K562 (cell line): ENCODE data around the gene PRKG1. TPM values are rescaled to one million over a fixed set of nuclear protein-coding genes. Genes with fewer than 3 reads are reported as not detected.

Experiments
- ATAC-seq: fragments of 200-7000 bp; cut with Tn5 transposase; 3 replicates; pipeline ENCODE4 v1.9.1; 2020; ENCODE audit warnings: moderate library complexity
- BruUV-seq: library from RNA; stranded (reverse); fragments of 400-500 nt; replicated peaks from 2 replicates; lab custom pipeline; 2021; lab: Mats Ljungman, UMichigan
- CTCF ChIA-PET: fragments of 300-600 bp; formaldehyde crosslinking; extraction: SDS; loops from one replicate; lab custom pipeline; 2021; ENCODE audit warnings: low intra/inter-chr PET ratio; lab: Yijun Ruan, JAX
- POLR2A ChIA-PET: fragments of 300-600, 350-650 bp; sonication (Branson Sonifier 250); formaldehyde crosslinking; extraction: SDS; loops from one replicate; lab custom pipeline; 2021; ENCODE audit warnings: antibody characterized with exemption, inconsistent platforms; lab: Yijun Ruan, JAX
- DNase-seq, 4 experiments: peaks; one replicate each; pipeline versions ENCODE4 v3.0.0 to v3.0.0-alpha.2; 2011 to 2018; ENCODE audit warnings: low spot score in 3 of 4, mixed read lengths in 3 of 4; ENCODE audit errors: extremely low read depth in 1 of 4
- FAIRE-seq: peaks from 2 replicates; lab custom pipeline; 2011; peaks lifted over from hg19 to GRCh38; lab: Jason Lieb, UNC
- H2AFZ ChIP-seq: 2 replicates; pipeline ENCODE4 v1.6.0; 2011; ENCODE audit warnings: low read depth, low read length, control low read depth, inconsistent platforms
- H3K27ac ChIP-seq: fragments of 200-600 bp; 3 replicates; pipeline ENCODE4 v1.8.0; 2011; ENCODE audit warnings: low read depth, mild to moderate bottlenecking, control low read depth, inconsistent platforms, low read length, moderate library complexity, mixed read lengths; ENCODE audit errors: extremely low read depth
- H3K27me3 ChIP-seq, 2 experiments: fragments of 300-600 bp in 1 of 2; 2 replicates in 1 of 2; 3 replicates in 1 of 2; pipeline versions ENCODE4 v1.6.0 to v1.8.0; 2011; ENCODE audit warnings: inconsistent platforms in 2 of 2, low read length in 2 of 2, mild to moderate bottlenecking in 1 of 2, mixed read lengths in 1 of 2, moderate library complexity in 1 of 2; ENCODE audit not compliant: control insufficient read depth in 2 of 2, insufficient read depth in 2 of 2
- H3K36me3 ChIP-seq: fragments of 300-600 bp; 3 replicates; pipeline ENCODE4 v1.8.0; 2011; ENCODE audit warnings: mild to moderate bottlenecking, low read length, inconsistent platforms; ENCODE audit not compliant: control insufficient read depth, insufficient read depth
- H3K4me1 ChIP-seq, 2 experiments: fragments of 200-600 bp in 1 of 2; replicated peaks in 1 of 2; 2 replicates in 1 of 2; 3 replicates in 1 of 2; pipeline versions ENCODE4 v1.5.1 to v1.8.0; 2011; ENCODE audit warnings: inconsistent platforms in 2 of 2, low read length in 2 of 2, mild to moderate bottlenecking in 1 of 2, mixed read lengths in 1 of 2, moderate library complexity in 1 of 2; ENCODE audit not compliant: control insufficient read depth in 2 of 2, insufficient read depth in 2 of 2
- H3K4me2 ChIP-seq: 2 replicates; pipeline ENCODE4 v1.6.1; 2011; ENCODE audit warnings: low read length, control low read depth, inconsistent platforms, mixed read lengths; ENCODE audit not compliant: insufficient read depth
- H3K4me3 ChIP-seq: fragments of 200-600 bp; sonication (generic), shearing (Covaris generic); 2 replicates; pipeline ENCODE4 v1.5.1; 2016; ENCODE audit warnings: control low read depth, inconsistent platforms
- H3K79me2 ChIP-seq: fragments of 200-600 bp; 3 replicates; pipeline ENCODE4 v1.8.0; 2011; ENCODE audit warnings: low read length, inconsistent platforms; ENCODE audit not compliant: control insufficient read depth, insufficient read depth
- H3K9ac ChIP-seq, 2 experiments: 2 replicates each; pipeline versions ENCODE4 v1.6.0 to v1.6.1; 2011; ENCODE audit warnings: low read depth in 2 of 2, low read length in 2 of 2, control low read depth in 1 of 2, inconsistent platforms in 1 of 2, mild to moderate bottlenecking in 1 of 2, mixed read lengths in 1 of 2; ENCODE audit not compliant: insufficient read depth in 1 of 2
- H3K9me1 ChIP-seq: one replicate; pipeline ENCODE4 v1.6.0; 2011; ENCODE audit warnings: inconsistent platforms, mild to moderate bottlenecking, low read length, moderate library complexity; ENCODE audit not compliant: control insufficient read depth, insufficient read depth
- H3K9me3 ChIP-seq: replicated peaks from 2 replicates; pipeline ENCODE4 v1.5.1; 2011; ENCODE audit warnings: low read depth, low read length, inconsistent platforms; ENCODE audit not compliant: control insufficient read depth, insufficient read depth
- H4K20me1 ChIP-seq: replicated peaks from 2 replicates; pipeline ENCODE4 v1.6.1; 2011; ENCODE audit warnings: low read length, inconsistent platforms, mixed read lengths; ENCODE audit not compliant: control insufficient read depth, insufficient read depth
- GABPA ChIP-seq: fragments of 200-800 bp; sonication (Bioruptor generic); conservative IDR thresholded peaks from 2 replicates; pipeline ENCODE4 v1.6.1; 2016; ENCODE audit warnings: low read depth, missing genetic modification characterization, missing compliant biosample characterization
- GTF2A2 ChIP-seq: IDR thresholded peaks from 2 replicates; pipeline ENCODE4 v1.6.1; 2016; ENCODE audit warnings: mild to moderate bottlenecking, missing genetic modification characterization, missing compliant biosample characterization
- HNRNPH1 ChIP-seq: fragments of 200-400 bp; formaldehyde crosslinking; optimal IDR thresholded peaks from 2 replicates; pipeline ENCODE3; 2017; ENCODE audit warnings: low read depth, mild to moderate bottlenecking, low read length, moderate library complexity
- KAT7 ChIP-seq: sonication (generic); formaldehyde crosslinking; IDR thresholded peaks from 2 replicates; pipeline ENCODE4 v1.8.0; 2022; ENCODE audit warnings: missing genetic modification reagents, mild to moderate bottlenecking, borderline replicate concordance
- NRF1 ChIP-seq, 2 experiments: fragments of 450-650 bp; IDR thresholded peaks in 1 of 2; conservative IDR thresholded peaks in 1 of 2; 2 replicates each; pipeline ENCODE4 v1.6.1; 2014; ENCODE audit warnings: mild to moderate bottlenecking in 2 of 2
- ZNF3 ChIP-seq: fragments of 250-450 bp; sonication (Bioruptor Pico); IDR thresholded peaks from 2 replicates; pipeline ENCODE4 v1.5.0; 2021; ENCODE audit warnings: mild to moderate bottlenecking, moderate library complexity
- WGBS: fragments of 100-300 bp; shearing (Covaris generic); methylation state at CpG from one replicate; pipeline ENCODE4 v1.1.6; 2016; ENCODE audit warnings: low coverage, mixed read lengths; ENCODE audit not compliant: insufficient coverage; ENCODE audit errors: missing lambda C conversion rate; 5-methylcytosine and 5-hydroxymethylcytosine counted together
- in situ Hi-C: fragments of 300-500 bp; cut with MboI; formaldehyde crosslinking; loops from 4 replicates; pipeline ENCODE4 v1.15.0; 2018; ENCODE audit warnings: inconsistent platforms, mixed read lengths
- intact Hi-C: fragments of 100-400 bp; cut with micrococcal nuclease; formaldehyde crosslinking; loops from 2 replicates; pipeline ENCODE4 v1.14.2; 2022
- polyA plus RNA-seq, 8 experiments: library from polyadenylated mRNA; depleted of rRNA in 4 of 8; stranded (reverse) in 5 of 8; unstranded in 3 of 8; fragments of >200 nt; fragmentation: Nextera tagmentation in 2 of 8; fragmentation: Illumina TruSeq in 1 of 8; extraction: Ambion mirVana in 2 of 8; extraction: Trizol in 1 of 8; gene quantifications; 2 replicates each; pipeline versions ENCODE4 v1.2.1 to v1.2.3, GENCODE V29; 2011 to 2014; ENCODE audit warnings: inconsistent platforms in 1 of 8, missing spikeins in 1 of 8
- total RNA-seq, 7 experiments: library from RNA; depleted of rRNA in 6 of 7; stranded (reverse); fragments of >200 nt in 6 of 7; fragmentation: Illumina TruSeq in 2 of 7; extraction: Trizol in 2 of 7; gene quantifications; 2 replicates each; pipeline versions ENCODE4 v1.2.1 to v1.2.3, GENCODE V29; 2011 to 2021; ENCODE audit warnings: low replicate concordance in 1 of 7
- TF ChIP-seq, protein P1 (sequence below), 2 experiments: fragments of 250-450 bp in 1 of 2; fragments of 450-650 bp in 1 of 2; sonication (Bioruptor Pico) in 1 of 2; IDR thresholded peaks; 2 replicates each; pipeline versions ENCODE4 v1.6.1 to v1.8.0; 2016 to 2021; ENCODE audit warnings: mild to moderate bottlenecking in 2 of 2, moderate library complexity in 2 of 2, missing compliant biosample characterization in 1 of 2, missing genetic modification characterization in 1 of 2
- TF ChIP-seq, protein P2 (sequence below), 2 experiments: fragments of 450-650 bp in 1 of 2; sonication (generic) in 1 of 2; formaldehyde crosslinking in 1 of 2; IDR thresholded peaks in 1 of 2; conservative IDR thresholded peaks in 1 of 2; 2 replicates each; pipeline versions ENCODE4 v1.6.1 to v1.8.1; 2016 to 2023; ENCODE audit warnings: mild to moderate bottlenecking in 2 of 2, moderate library complexity in 2 of 2, inconsistent platforms in 1 of 2, missing genetic modification reagents in 1 of 2

Gene PRKG1
- total and polyA plus RNA-seq, 9 of the 15 experiments (the other 6 are each of a cell fraction or from before 2014, with no cell fraction given), result 0.22 TPM; not detected in 8

DNA sequence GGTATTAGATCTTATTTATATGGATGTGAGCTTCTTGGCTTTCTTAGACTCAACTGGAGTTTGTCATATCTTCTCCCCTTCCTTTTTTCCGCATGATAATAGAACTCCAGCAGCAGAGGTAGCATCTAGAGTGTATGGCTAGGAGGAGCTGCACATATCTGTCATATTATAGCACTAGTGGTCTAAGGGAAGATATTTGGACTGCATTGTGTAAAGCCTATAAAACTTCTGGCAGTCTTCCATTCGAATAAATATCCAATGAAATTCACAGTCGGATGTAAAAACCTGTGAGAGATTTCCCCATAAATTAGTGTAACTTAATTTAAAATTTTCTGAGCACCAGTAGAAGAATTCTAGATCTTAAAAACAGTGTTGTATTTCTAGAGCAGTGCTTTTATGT is 123.9 kb downstream of the PRKG1 start:
- DNase-seq, result no peak
- Histone ChIP-seq H2AFZ (no peak overlapping the region), H3K4me1 (no peaks in the 10 kb centered on the region), H3K36me3 (no peaks in the 10 kb centered on the region), H3K27ac (no peak overlapping the region), H3K79me2 (no peaks in the 10 kb centered on the region), H3K9me1 (no peaks in the 10 kb centered on the region), H3K4me2 (no peak overlapping the region), H4K20me1 (no peaks in the 10 kb centered on the region), H3K27me3 (no peaks in the 10 kb centered on the region), H3K4me3 (no peak overlapping the region), H3K9me3 (no peaks in the 10 kb centered on the region), H3K9ac (no peak overlapping the region)
- CTCF ChIA-PET, result no interaction called here
- FAIRE-seq, result no peak
- in situ Hi-C loops (no loop called here), intact Hi-C loops (no loop called here)
- no peak for ATAC-seq
- POLR2A ChIA-PET, result no interaction called here
- WGBS, result 0% methylated on average over 3 of the region's 3 CpGs
- BruUV-seq, result no TSS peak
- TF ChIP-seq ZNF3 (CRISPR knock-in tag) (no peak), HNRNPH1 (no peak), KAT7 (CRISPR knock-in tag) (no peak), NRF1 (conservative IDR thresholded peaks at IDR 0.05 in 1 of 2, IDR thresholded peaks at IDR 0.05 in 1 of 2) (no peak), GABPA (tag) (no peak), GTF2A2 (tag) (no peak)
- TF ChIP-seq, protein P1, sequence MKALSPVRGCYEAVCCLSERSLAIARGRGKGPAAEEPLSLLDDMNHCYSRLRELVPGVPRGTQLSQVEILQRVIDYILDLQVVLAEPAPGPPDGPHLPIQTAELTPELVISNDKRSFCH (CRISPR knock-in tag; IDR thresholded peaks at IDR 0.05), result no peak
- TF ChIP-seq, protein P1 (tag; IDR thresholded peaks at IDR 0.05), result no peak
- TF ChIP-seq, protein P2, sequence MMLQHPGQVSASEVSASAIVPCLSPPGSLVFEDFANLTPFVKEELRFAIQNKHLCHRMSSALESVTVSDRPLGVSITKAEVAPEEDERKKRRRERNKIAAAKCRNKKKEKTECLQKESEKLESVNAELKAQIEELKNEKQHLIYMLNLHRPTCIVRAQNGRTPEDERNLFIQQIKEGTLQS (IDR thresholded peaks at IDR 0.05), result no peak
- TF ChIP-seq, protein P2 (CRISPR knock-in tag; conservative IDR thresholded peaks at IDR 0.05), result no peak
